Stimulated activated CD4-positive, alpha-beta T cell treated with anti-CD3 and anti-CD28 coated beads, Interleukin-1b, Interleukin-23, amount 100 ng/mL, for 1 hour (primary cell): ENCODE results near the gene RBBP6.
"Not testable (repeated sequence)": the region's sequence is repeated elsewhere in the genome, so short reads cannot be mapped to it uniquely, and the experiment has no call there.

Experiments used
- DNase-seq, 2 donors: peaks; one replicate each; pipeline ENCODE4 v3.0.0-alpha.2; 2020; ENCODE audit warnings: low read depth in 2 of 2

The RBBP6 gene

GRCh38 chr16:24539295-24539849, at the start of gene RBBP6:
Gene RBBP6 (plus strand): TSS chr16:24539566. CDS start chr16:24540627, 1,061 bp downstream.
- peak; percentile 83 to 89 for DNase-seq

GRCh38 chr16:24490866-24491265, 48.5 kb upstream of the RBBP6 start:
- DNase-seq = no peak

GRCh38 chr16:24491731-24492130, 47.6 kb upstream of the RBBP6 start:
- no peak for DNase-seq

- no peak for DNase-seq
Observed at GRCh38 chr16:24493821-24494220, 45.5 kb upstream of the RBBP6 start.

GRCh38 chr16:24495207-24495606, 44.2 kb upstream of the RBBP6 start:
- not testable (repeated sequence) for DNase-seq

GRCh38 chr16:24497440-24497839, 41.9 kb upstream of the RBBP6 start:
- no peak for DNase-seq

GRCh38 chr16:24499193-24499814, 40.1 kb upstream of the RBBP6 start:
- no peak for DNase-seq

GRCh38 chr16:24504472-24505345, 34.7 kb upstream of the RBBP6 start:
- peak in 1 of 2 donors; percentile 11 for DNase-seq

GRCh38 chr16:24505959-24506358, 33.4 kb upstream of the RBBP6 start:
- DNase-seq = no peak

- DNase-seq = no peak
Observed at GRCh38 chr16:24507959-24508480, 31.3 kb upstream of the RBBP6 start.

- no peak for DNase-seq
Observed at GRCh38 chr16:24508614-24509013, 30.8 kb upstream of the RBBP6 start.

- no peak for DNase-seq
Observed at GRCh38 chr16:24509536-24509935, 29.8 kb upstream of the RBBP6 start.

- DNase-seq = no peak
Observed at GRCh38 chr16:24511174-24511573, 28.2 kb upstream of the RBBP6 start.

GRCh38 chr16:24511792-24512191, 27.6 kb upstream of the RBBP6 start:
- DNase-seq = no peak

- DNase-seq = no peak
Observed at GRCh38 chr16:24514096-24514495, 25.3 kb upstream of the RBBP6 start.

- DNase-seq = no peak
Observed at GRCh38 chr16:24515186-24515585, 24.2 kb upstream of the RBBP6 start.

- peak; percentile 37 to 56 for DNase-seq
Observed at GRCh38 chr16:24516900-24517669, 22.3 kb upstream of the RBBP6 start.

GRCh38 chr16:24518498-24518897, 20.9 kb upstream of the RBBP6 start:
- DNase-seq = no peak

- no peak for DNase-seq
Observed at GRCh38 chr16:24520983-24521382, 18.4 kb upstream of the RBBP6 start.

GRCh38 chr16:24522751-24523150, 16.6 kb upstream of the RBBP6 start:
- no peak for DNase-seq

- DNase-seq = no peak
Observed at GRCh38 chr16:24523569-24523968, 15.8 kb upstream of the RBBP6 start.
